Cardiac septum (tissue), 1 donor: ENCODE data around the gene TRIM65. TPM values are rescaled to one million over a fixed set of nuclear protein-coding genes. Genes with fewer than 3 reads are reported as not detected.
"Not testable (repeated sequence)": the region's sequence is repeated elsewhere in the genome, so short reads cannot be mapped to it uniquely, and the experiment has no call there.

Experiments
- DNase-seq: peaks from one replicate; pipeline ENCODE4 v3.0.0-alpha.2; 2020; ENCODE audit warnings: low spot score
- intact Hi-C: fragments of 100-400 bp; cut with DNase I; formaldehyde crosslinking; loops from one replicate; pipeline ENCODE4 v1.14.0; 2022
- total RNA-seq: library from RNA; stranded (reverse); fragmentation: NEBNext Ultra II Directional; extraction: Animal tissue kit (Norgen Biotek cat#: 25700); gene quantifications from one replicate; pipeline ENCODE4 v1.2.1, GENCODE V29; 2021
- donor health status: DM: no; HTN: no; CAD: no.

The TRIM65 gene
- total RNA-seq, 1 donor from 2014 or later, result 12.1 TPM

DNA sequence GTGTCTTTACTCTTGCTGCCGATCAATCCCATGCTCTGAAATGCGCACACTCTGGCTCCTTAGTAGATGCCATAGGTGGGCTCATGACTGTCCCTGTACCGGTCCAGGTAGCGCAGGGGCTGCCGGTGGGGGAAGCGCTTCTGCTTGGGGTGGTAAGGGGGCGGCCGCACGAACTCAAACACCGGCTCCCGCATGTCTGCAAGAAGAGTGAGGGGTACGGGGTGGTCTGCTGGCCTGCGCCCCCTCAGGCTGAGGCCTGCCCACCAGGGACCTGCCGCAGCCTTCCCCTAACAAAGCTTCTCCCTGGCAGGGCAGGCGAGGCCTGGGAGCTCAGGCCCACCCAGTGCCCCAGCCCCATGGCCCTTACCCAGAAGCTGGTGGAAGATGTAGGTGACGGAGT is 2.0 kb upstream of the TRIM65 start:
- intact Hi-C loops, result no loop called here
- DNase-seq, result no peak

DNA sequence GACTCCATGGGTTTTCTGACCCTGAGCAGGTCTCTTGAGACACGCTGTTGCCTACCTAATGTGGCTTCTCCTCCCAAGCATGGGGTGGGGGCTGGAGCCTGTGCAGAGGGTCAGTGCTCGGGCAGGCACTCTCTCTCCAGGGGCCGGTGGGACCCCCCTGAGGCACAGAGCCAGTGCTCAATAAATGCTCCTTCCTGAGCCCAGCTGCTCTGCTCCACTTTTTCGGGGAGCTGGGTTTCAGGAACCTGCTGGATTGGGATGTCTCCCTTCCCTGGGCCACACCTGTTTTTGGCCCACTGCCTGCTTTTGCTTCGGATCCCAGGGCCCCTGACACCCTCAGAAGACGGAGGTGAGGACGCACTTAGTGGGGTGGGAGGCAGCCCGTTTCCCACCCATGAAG is 1.3 kb upstream of the TRIM65 start:
- no peak for DNase-seq
- intact Hi-C loops, result no loop called here

DNA sequence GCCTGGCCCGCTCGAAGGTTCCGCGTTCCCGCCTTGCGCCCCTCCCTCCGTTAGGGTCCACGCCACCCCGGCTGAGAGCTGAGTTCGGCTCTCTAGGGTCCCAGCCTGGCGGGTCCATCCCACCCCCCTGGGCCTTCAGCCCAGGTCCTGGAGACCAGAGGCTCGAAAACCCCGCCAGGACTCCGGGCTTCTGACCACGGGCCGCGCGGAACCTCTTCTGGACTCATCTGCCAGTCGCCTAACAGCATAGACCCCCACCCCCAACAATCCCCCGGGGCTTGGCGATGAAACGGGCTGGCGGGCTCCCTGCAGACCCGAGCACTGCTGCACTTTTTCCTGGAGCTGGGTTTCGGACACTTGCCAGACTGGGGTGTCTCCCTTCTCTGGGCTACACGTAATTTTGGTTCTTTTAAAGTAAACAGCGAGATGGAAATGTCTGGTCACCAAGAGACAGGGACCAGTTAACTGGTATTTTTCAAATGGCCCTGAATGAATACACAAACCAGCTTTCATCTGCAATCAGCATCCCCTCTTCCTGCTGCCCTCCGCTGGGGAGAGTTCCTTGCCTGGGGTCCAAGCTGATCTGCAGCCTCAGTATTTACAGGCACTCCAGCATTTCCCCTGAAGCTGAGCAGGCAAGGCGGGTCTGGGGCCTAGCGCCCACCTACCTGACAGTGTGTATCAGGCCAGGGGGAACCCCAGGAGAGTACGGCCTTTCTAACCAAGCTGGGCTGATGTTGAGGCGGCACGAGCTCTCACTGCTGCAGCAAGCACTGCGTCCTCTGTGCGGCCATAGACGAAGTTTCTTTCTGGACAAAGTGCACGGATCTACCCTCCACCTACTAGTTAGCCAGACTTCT is 639 bp upstream of the TRIM65 start:
- intact Hi-C loops, result loop anchor here (2.0 kb wide), 1 partner anchor 41 kb away; no protein-coding TSS in a partner anchor
- DNase-seq, result no peak

DNA sequence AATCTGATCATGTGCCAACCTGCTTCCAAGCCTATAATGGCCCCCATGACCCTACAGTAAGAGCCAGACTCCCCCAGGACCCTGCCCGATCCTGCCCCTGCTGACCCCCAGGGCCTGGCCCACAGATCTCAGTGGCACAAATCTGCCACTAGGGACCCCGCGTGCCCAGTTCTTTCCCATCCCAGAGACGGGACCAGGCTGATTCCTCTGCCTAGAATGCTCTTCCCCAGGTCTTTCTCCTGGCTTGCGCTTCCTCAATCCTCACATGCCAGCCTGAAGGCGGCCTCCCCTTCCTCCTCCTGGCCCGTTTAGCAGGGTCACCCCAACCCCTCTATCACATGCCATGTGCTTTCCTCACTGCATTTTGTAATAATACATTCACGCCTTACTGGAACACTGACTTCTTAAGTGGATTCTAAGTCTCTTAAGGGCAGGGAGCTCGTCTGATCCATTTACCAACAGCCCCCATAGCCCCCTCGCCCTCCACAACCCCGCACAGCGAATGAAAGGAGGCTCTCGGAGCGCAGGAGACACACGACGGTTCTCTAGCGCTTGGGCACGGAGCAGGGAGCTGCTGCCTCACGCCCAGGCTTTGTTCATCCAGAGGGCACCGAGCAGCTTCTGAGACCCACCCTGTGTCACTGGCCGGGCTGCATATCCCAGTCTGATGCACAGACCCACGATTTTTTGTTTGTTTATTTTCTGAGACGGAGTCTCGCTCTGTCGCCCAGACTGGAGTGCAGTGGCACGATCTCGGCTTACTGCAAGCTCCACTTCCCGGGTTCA is 1.2 kb downstream of the TRIM65 start:
- intact Hi-C loops, result loop anchor here (1.0 to 2.0 kb wide), 2 partner anchors 18 to 39 kb away; no protein-coding TSS in a partner anchor
- DNase-seq, result no peak

DNA sequence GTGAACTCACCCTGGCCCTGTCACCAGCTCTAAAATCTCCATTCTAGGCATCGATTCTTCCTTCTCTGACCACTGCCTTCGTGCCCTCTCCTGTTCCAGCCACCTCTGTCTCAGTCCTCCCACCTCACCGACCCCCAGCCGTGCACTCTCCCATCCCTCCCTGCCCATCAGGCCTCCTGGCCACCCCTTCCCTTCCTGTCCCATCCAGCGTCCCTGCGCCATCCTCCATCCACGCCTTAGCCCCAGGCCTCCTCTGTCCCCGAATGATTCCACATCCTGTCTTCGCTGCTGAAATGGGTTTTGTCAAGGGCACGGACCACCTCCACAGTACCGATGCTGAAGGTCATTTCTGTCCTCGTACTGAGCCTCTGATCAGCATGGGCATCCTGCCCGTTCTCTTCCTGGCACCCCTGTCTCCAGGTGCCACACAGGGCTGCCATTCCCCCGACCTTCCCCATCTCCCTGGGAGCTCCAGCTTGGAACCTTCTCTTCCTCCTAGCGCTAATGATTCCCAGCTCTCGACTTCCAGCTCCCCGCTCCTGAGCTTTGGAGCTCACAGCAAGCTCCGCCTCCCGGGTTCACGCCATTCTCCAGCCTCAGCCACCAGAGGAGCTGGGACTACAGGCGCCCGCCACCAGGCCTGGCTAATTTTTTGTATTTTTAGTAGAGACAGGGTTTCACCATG is 2.6 kb downstream of the TRIM65 start:
- intact Hi-C loops, result no loop called here
- no peak for DNase-seq

DNA sequence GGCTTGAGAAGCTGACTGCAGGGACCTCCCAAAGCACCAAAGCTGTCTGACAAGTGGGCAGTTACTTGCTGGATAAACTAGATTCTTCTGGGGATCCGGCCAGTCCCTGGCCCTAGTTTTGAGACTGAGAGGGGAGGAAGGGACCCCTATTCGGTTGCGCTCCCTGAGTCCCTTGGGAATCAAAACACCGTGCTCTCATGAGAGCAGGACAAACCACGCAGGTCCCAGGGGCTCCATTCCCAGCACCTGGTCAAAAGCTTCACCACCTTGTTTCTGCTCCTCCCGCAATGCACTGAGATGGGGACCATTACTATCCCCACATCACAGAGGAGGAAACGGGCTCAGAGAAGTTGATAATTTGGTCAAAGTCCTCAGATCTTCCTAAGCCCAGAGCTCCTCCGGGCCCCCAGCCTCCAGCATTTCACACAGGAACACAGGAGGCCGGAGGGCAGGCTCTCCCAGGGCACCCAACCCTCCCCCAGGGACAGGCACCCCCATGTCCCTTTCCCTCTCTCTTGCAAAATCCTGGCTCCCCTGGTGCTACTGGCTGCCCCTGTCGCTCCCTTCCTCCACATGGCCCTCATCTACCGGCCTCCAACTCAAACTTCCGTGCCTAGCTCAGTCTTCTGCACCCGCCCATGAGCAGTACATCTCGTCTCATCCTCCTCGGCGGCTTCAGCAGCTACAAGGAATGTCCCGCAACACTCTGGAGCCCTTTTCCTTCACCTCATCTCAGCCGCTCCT is 3.3 kb downstream of the TRIM65 start:
- intact Hi-C loops, result no loop called here
- DNase-seq, result no peak

DNA sequence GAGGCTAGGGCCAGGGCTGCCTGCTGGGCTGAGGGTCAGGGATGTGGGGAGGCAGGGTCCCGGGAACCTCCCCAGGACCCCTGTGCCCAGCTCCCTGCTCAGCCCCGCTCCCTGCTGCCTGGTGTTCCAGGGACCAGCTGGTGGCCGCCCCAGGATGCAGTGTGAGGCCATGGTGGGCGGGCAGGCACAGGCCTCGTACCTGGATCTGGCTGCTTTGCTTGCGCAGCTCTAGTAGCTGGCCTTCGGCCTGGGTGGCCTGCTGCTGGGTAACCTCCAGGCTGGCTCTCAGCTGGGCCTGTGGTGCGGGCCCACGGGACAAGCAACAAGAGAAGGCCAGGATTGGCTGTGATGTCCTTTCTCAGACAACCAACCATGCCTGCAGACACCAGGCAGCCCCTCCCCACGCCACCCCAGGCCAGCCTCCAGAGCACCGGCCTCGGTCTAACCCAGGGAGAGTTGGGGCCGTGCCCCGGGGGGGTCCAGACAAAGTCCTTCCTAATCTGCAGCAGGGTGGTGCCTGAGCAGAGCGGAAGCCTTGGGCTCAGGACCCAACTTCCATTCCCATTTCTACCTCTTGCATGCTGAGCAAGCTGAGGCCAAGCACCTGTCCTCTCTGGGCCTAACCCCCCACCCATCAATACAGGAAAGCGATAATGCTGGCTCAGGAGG is 4.1 kb downstream of the TRIM65 start:
- intact Hi-C loops, result no loop called here
- no peak for DNase-seq

- intact Hi-C loops, result no loop called here
- DNase-seq, result no peak
Measured at GRCh38 chr17:75891605-75892555, 4.9 kb downstream of the TRIM65 start.

DNA sequence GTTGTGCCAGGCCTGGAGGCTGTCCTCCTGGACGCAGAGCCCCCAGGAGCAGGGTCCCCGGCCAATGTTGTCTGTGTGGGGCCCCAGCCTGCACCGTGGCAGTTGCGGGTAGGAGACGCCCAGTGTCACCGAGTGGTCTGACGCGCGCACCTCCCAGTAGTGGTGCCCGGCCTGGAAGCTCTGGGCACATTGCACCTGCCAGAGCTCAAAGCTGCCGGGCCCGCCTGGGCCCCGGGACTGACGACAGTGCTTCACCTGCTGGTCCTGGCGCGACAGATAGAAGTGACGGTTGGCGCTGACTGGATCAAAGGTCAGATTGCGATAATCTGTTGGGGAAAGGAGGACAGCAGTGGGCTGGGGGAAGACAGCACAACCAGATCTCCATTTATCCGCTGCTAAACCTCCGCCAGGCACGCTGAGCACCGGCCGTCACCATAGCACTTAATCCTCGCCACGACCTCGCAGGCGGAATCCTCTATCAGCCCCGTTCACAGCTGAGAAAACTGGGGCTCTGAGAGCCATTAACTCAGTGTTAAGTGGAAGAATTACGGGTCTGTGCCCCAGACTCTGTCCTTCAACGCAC is 5.6 kb downstream of the TRIM65 start:
- intact Hi-C loops, result no loop called here

GRCh38 chr17:75889454-75889853 is 7.3 kb downstream of the TRIM65 start:
- DNase-seq, result no peak
- intact Hi-C loops, result no loop called here

More for the DNA sequence above, 5.6 kb downstream of the TRIM65 start:
- no peak for DNase-seq

- intact Hi-C loops, result no loop called here
- DNase-seq, result no peak
Measured at GRCh38 chr17:75888484-75888883, 8.3 kb downstream of the TRIM65 start.

- intact Hi-C loops, DNase-seq: not testable (repeated sequence)
Measured at GRCh38 chr17:75885860-75886259, 10.9 kb downstream of the TRIM65 start.

- DNase-seq, result no peak
- intact Hi-C loops, result no loop called here
Measured at GRCh38 chr17:75885431-75885830, 11.3 kb downstream of the TRIM65 start.

DNA sequence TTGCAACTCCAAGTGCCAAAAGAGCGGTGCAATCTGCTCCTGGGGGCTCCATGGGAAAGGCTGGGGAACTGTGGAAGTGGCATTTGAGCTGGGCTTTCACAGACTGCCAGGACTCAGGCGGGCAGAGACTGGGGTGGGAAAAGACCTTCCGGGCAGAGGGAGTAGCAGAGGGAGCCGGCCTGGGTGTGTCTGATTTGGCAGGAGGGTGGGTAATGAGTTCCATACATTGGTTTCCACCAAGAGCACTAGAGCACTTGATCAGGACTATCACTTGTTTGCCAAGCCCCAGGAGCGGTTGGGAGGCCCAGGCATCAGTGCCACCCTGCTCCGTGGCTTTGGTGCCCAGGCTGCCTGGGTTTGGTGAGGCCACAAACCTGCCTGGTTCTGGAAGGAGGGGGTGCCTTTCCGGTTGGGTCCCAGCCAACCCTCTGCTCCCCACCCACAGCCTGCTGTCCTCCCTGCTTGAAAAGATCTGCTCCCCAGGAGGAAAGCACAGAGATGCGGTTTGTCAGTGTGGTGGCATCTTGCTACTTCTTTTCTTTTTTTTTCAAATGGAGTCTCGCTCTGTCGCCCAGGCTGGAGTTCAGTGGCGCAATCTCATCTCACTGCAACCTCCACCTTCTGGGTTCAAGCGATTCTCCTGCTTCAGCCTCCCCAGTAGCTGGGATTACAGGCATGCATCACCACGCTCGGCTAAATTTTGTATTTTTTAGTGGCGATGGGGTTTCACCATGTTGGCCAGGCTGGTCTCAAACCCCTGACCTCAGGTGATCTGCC is 14.9 kb downstream of the TRIM65 start:
- intact Hi-C loops, result no loop called here
- no peak for DNase-seq

GRCh38 chr17:75880266-75880665 is 16.5 kb downstream of the TRIM65 start:
- intact Hi-C loops, result no loop called here
- no peak for DNase-seq

DNA sequence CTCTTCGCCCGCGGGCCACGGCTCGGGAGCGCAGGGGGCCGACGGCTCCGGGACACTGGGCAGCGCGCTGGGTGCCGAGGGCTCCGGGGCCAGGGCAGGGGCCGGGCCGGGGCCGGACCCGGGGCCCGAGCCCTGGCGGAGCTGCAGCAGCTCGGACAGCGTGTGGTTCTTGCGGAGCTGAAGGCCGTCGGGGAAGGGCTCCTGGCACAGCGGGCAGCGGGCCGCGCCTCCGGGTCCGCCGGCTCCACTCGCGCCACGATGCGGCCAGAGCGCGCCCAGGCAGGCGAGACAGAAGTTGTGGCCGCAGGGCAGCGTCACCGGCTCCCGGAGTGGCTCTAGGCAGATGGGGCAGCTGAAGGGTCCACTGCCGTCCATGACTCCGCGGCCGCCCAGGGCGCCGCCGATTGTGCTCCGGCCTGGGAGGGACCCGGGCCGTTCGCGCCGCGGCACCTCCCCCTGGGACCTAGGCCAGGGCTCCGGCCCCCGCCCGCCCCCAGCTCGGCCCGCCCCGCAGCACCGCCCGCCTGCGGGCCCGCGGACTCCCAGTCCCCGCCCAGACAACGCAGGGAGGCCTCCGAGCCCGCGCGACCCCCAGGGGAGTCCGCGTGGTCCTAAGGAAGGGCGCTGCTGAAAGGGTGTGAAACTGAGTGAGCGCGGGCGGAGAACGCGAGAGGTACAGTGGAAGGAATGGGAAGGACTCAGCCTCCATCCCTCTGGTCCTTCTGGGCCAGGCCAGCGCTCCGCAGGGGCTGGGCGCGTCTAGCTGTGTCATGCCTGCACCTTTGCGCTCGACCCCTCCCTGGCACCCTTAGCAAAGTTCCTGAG is 18.4 kb downstream of the TRIM65 start, which contains the start of gene TRIM47:
Gene TRIM47 (minus strand): TSS at position 408 of the 825 bp plus-strand sequence. CDS start 33 bp downstream, at position 375.
- intact Hi-C loops, result no loop called here
- no peak for DNase-seq
